ENCODE data around the gene AP5B1.

The AP5B1 gene

DNA sequence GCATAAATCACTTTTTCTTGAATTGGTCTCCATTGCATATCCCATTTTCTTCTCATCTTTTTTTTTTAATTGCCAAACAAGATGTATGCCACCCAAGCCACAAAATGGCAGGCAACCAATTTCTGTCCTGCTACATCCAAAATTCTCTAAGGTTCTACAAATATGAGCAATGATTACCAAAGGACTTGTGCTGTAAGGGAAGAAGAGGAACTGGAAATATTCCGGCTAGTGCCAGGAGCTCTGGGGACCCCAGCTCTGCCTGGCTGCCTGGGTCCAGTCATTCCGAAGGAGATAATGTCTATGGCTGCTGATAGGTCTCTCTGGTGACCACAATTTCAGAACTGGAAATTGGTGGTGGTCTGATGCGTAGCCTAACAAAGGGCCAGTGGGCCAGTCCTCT lies 35.9 kb upstream of the AP5B1 start:
- no peaks in the 10 kb centered on the region for H3K9me3 ChIP-seq (ENCODE audit: control insufficient read depth, insufficient read depth, low read depth, low read length)
- POLR2A ChIA-PET, result interaction anchor here (1.2 to 1.8 kb wide), 4 partner anchors 43 to 104 kb away, joined by 3 to 10 read pairs (median 5); partner anchors contain the start of genes KAT5 and RNASEH2C
- TF ChIP-seq ZNF112 (tag by site-specific recombination; IDR thresholded peaks at IDR 0.05) (no peak), ZNF26 (tag by site-specific recombination; IDR thresholded peaks at IDR 0.05) (no peak), ZBTB21 (tag by site-specific recombination; IDR thresholded peaks at IDR 0.05) (no peak), ZNF530 (tag by site-specific recombination; IDR thresholded peaks at IDR 0.05; ENCODE audit: low read depth) (no peak), ZNF555 (tag by site-specific recombination; conservative IDR thresholded peaks at IDR 0.05) (no peak), ZNF426 (tag by site-specific recombination; IDR thresholded peaks at IDR 0.05) (no peak), ZNF202 (tag by site-specific recombination; IDR thresholded peaks at IDR 0.05; ENCODE audit: borderline replicate concordance) (no peak), ZNF521 (tag by site-specific recombination; IDR thresholded peaks at IDR 0.05) (no peak), ZNF248 (tag by site-specific recombination; IDR thresholded peaks at IDR 0.05) (no peak), ZFHX2 (tag by site-specific recombination; conservative IDR thresholded peaks at IDR 0.05) (no peak), ZNF433 (tag by site-specific recombination; IDR thresholded peaks at IDR 0.05; ENCODE audit: low read depth) (no peak), ZNF548 (tag by site-specific recombination; IDR thresholded peaks at IDR 0.05) (no peak), ZNF350 (tag by site-specific recombination; IDR thresholded peaks at IDR 0.05) (no peak), ZNF302 (tag by site-specific recombination; IDR thresholded peaks at IDR 0.05; ENCODE audit: low read depth) (no peak), ZBTB11 (tag by site-specific recombination; conservative IDR thresholded peaks at IDR 0.05; ENCODE audit: low read depth) (no peak), ZNF639 (tag by site-specific recombination; IDR thresholded peaks at IDR 0.05) (no peak), ZNF157 (tag by site-specific recombination; IDR thresholded peaks at IDR 0.05) (no peak), PRDM1 (tag by site-specific recombination; IDR thresholded peaks at IDR 0.05) (no peak)
- TF ChIP-seq, protein P1, sequence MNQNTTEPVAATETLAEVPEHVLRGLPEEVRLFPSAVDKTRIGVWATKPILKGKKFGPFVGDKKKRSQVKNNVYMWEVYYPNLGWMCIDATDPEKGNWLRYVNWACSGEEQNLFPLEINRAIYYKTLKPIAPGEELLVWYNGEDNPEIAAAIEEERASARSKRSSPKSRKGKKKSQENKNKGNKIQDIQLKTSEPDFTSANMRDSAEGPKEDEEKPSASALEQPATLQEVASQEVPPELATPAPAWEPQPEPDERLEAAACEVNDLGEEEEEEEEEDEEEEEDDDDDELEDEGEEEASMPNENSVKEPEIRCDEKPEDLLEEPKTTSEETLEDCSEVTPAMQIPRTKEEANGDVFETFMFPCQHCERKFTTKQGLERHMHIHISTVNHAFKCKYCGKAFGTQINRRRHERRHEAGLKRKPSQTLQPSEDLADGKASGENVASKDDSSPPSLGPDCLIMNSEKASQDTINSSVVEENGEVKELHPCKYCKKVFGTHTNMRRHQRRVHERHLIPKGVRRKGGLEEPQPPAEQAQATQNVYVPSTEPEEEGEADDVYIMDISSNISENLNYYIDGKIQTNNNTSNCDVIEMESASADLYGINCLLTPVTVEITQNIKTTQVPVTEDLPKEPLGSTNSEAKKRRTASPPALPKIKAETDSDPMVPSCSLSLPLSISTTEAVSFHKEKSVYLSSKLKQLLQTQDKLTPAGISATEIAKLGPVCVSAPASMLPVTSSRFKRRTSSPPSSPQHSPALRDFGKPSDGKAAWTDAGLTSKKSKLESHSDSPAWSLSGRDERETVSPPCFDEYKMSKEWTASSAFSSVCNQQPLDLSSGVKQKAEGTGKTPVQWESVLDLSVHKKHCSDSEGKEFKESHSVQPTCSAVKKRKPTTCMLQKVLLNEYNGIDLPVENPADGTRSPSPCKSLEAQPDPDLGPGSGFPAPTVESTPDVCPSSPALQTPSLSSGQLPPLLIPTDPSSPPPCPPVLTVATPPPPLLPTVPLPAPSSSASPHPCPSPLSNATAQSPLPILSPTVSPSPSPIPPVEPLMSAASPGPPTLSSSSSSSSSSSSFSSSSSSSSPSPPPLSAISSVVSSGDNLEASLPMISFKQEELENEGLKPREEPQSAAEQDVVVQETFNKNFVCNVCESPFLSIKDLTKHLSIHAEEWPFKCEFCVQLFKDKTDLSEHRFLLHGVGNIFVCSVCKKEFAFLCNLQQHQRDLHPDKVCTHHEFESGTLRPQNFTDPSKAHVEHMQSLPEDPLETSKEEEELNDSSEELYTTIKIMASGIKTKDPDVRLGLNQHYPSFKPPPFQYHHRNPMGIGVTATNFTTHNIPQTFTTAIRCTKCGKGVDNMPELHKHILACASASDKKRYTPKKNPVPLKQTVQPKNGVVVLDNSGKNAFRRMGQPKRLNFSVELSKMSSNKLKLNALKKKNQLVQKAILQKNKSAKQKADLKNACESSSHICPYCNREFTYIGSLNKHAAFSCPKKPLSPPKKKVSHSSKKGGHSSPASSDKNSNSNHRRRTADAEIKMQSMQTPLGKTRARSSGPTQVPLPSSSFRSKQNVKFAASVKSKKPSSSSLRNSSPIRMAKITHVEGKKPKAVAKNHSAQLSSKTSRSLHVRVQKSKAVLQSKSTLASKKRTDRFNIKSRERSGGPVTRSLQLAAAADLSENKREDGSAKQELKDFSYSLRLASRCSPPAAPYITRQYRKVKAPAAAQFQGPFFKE (tag by site-specific recombination; IDR thresholded peaks at IDR 0.05; ENCODE audit: borderline replicate concordance), result no peak
- TF ChIP-seq, protein P2, sequence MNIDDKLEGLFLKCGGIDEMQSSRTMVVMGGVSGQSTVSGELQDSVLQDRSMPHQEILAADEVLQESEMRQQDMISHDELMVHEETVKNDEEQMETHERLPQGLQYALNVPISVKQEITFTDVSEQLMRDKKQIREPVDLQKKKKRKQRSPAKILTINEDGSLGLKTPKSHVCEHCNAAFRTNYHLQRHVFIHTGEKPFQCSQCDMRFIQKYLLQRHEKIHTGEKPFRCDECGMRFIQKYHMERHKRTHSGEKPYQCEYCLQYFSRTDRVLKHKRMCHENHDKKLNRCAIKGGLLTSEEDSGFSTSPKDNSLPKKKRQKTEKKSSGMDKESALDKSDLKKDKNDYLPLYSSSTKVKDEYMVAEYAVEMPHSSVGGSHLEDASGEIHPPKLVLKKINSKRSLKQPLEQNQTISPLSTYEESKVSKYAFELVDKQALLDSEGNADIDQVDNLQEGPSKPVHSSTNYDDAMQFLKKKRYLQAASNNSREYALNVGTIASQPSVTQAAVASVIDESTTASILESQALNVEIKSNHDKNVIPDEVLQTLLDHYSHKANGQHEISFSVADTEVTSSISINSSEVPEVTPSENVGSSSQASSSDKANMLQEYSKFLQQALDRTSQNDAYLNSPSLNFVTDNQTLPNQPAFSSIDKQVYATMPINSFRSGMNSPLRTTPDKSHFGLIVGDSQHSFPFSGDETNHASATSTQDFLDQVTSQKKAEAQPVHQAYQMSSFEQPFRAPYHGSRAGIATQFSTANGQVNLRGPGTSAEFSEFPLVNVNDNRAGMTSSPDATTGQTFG (tag by site-specific recombination; IDR thresholded peaks at IDR 0.05; ENCODE audit: borderline replicate concordance), result no peak
- no peaks in the 10 kb centered on the region; the same call in 1 of the 2 replicates for H3K4me1 ChIP-seq (ENCODE audit: control insufficient read depth, insufficient read depth, low read length)
- H3K36me3 ChIP-seq (ENCODE audit: control insufficient read depth in 2 of 2, insufficient read depth in 1 of 2, low read length in 2 of 2), result no peaks in the 10 kb centered on the region
- no peak overlapping the region for H3K27ac ChIP-seq (ENCODE audit: extremely low read depth, low read depth, low read length)
- CTCF ChIA-PET, result interaction anchor here (0.6 to 5.4 kb wide), 22 partner anchors 8 to 191 kb away, joined by 3 to 45 read pairs (median 5); partner anchors contain the start of genes AP5B1, KAT5, MUS81 and RNASEH2C
- no peak overlapping the region for H3K4me3 ChIP-seq (ENCODE audit: low read depth, low read length)

Measured in HEK293 (cell line).